NCI-H128 (cell line): ENCODE data around the gene MAPK13.

Experiments
- DNase-seq: peaks from one replicate; lab custom pipeline; 2025; ENCODE audit not compliant: unreplicated experiment; lab: John Stamatoyannopoulos, UW

Gene MAPK13

GRCh38 chr6:36145495-36145894 lies 15.2 kb downstream of the MAPK13 start:
- DNase-seq = no peak

- no peak for DNase-seq
Observed at GRCh38 chr6:36147294-36147693, 17.0 kb downstream of the MAPK13 start.

GRCh38 chr6:36149476-36149875 lies 19.2 kb downstream of the MAPK13 start:
- DNase-seq = no peak

- no peak for DNase-seq
Observed at GRCh38 chr6:36150283-36150682, 20.0 kb downstream of the MAPK13 start.

GRCh38 chr6:36154286-36154685 lies 24.0 kb downstream of the MAPK13 start:
- no peak for DNase-seq

- DNase-seq = no peak
Observed at GRCh38 chr6:36155662-36156061, 25.3 kb downstream of the MAPK13 start.

- no peak for DNase-seq
Observed at GRCh38 chr6:36160147-36160760, 29.9 kb downstream of the MAPK13 start.

- DNase-seq = no peak
Observed at GRCh38 chr6:36169023-36170007, 39.0 kb downstream of the MAPK13 start.

GRCh38 chr6:36170704-36171103 lies 40.4 kb downstream of the MAPK13 start:
- no peak for DNase-seq

- no peak for DNase-seq
Observed at GRCh38 chr6:36171573-36171972, 41.3 kb downstream of the MAPK13 start.

- DNase-seq = no peak
Observed at GRCh38 chr6:36177166-36177565, 46.9 kb downstream of the MAPK13 start.

- DNase-seq = no peak
Observed at GRCh38 chr6:36178544-36178943, 48.2 kb downstream of the MAPK13 start.

- DNase-seq = no peak
Observed at GRCh38 chr6:36180126-36180525, 49.8 kb downstream of the MAPK13 start.

GRCh38 chr6:36184311-36184710 lies 54.0 kb downstream of the MAPK13 start:
- DNase-seq = no peak

GRCh38 chr6:36186199-36186598 lies 55.9 kb downstream of the MAPK13 start:
- no peak for DNase-seq

- DNase-seq = no peak
Observed at GRCh38 chr6:36187446-36187845, 57.1 kb downstream of the MAPK13 start.
